ENCODE measurements around the gene ITPRIPL2.

ITPRIPL2 gene

GRCh38 chr16:19152042-19152441 lies 38.3 kb downstream of the ITPRIPL2 start:
- H3K4me2 ChIP-seq (ENCODE audit: low read length) = no peak overlapping the region
- H3K4me3 ChIP-seq (ENCODE audit: low read depth, low read length) = no peak overlapping the region
- no peaks in the 10 kb centered on the region for H3K79me2 ChIP-seq
- no peaks in the 10 kb centered on the region for H3K27me3 ChIP-seq (ENCODE audit: control insufficient read depth, insufficient read depth, low read length)
- no peak overlapping the region for H3K9ac ChIP-seq
- no peaks in the 10 kb centered on the region for H3K4me1 ChIP-seq
- TF ChIP-seq CTCF (IDR thresholded peaks at IDR 0.05) = no peak
- H3K27ac ChIP-seq = no peak overlapping the region
- no peaks in the 10 kb centered on the region for H3K36me3 ChIP-seq (ENCODE audit: control insufficient read depth, insufficient read depth, low read length)
- H3K9me3 ChIP-seq (ENCODE audit: control insufficient read depth, low read length) = no peaks in the 10 kb centered on the region
- H2AFZ ChIP-seq = no peak overlapping the region

- Histone ChIP-seq H3K9ac (no peak overlapping the region), H3K27me3 (ENCODE audit: control insufficient read depth, insufficient read depth, low read length) (no peaks in the 10 kb centered on the region), H3K4me2 (ENCODE audit: low read length) (no peak overlapping the region), H3K79me2 (no peaks in the 10 kb centered on the region), H3K9me3 (ENCODE audit: control insufficient read depth, low read length) (no peaks in the 10 kb centered on the region), H3K4me3 (ENCODE audit: low read depth, low read length) (no peak overlapping the region), H3K4me1 (no peaks in the 10 kb centered on the region), H3K27ac (no peak overlapping the region), H2AFZ (no peak overlapping the region), H3K36me3 (ENCODE audit: control insufficient read depth, insufficient read depth, low read length) (no peaks in the 10 kb centered on the region)
- TF ChIP-seq CTCF (IDR thresholded peaks at IDR 0.05) = no peak
Measured at GRCh38 chr16:19153876-19154275, 40.1 kb downstream of the ITPRIPL2 start.

- H2AFZ ChIP-seq = no peak overlapping the region
- no peak overlapping the region for H3K9ac ChIP-seq
- H3K36me3 ChIP-seq (ENCODE audit: control insufficient read depth, insufficient read depth, low read length) = no peaks in the 10 kb centered on the region
- H3K9me3 ChIP-seq (ENCODE audit: control insufficient read depth, low read length) = no peaks in the 10 kb centered on the region
- H3K27ac ChIP-seq = no peak overlapping the region
- H3K4me3 ChIP-seq (ENCODE audit: low read depth, low read length) = no peak overlapping the region
- H3K79me2 ChIP-seq = no peaks in the 10 kb centered on the region
- TF ChIP-seq CTCF (IDR thresholded peaks at IDR 0.05) = no peak
- no peaks in the 10 kb centered on the region for H3K4me1 ChIP-seq
- H3K4me2 ChIP-seq (ENCODE audit: low read length) = no peak overlapping the region
- H3K27me3 ChIP-seq (ENCODE audit: control insufficient read depth, insufficient read depth, low read length) = no peaks in the 10 kb centered on the region
Measured at GRCh38 chr16:19162085-19162484, 48.3 kb downstream of the ITPRIPL2 start.

GRCh38 chr16:19163215-19163614 lies 49.5 kb downstream of the ITPRIPL2 start:
- Histone ChIP-seq H3K4me3 (ENCODE audit: low read depth, low read length) (no peak overlapping the region), H3K27me3 (ENCODE audit: control insufficient read depth, insufficient read depth, low read length) (no peaks in the 10 kb centered on the region)

More at GRCh38 chr16:19163215-19163614, 49.5 kb downstream of the ITPRIPL2 start:
- no peaks in the 10 kb centered on the region for H3K9me3 ChIP-seq (ENCODE audit: control insufficient read depth, low read length)
- H3K27ac ChIP-seq = no peak overlapping the region
- no peak overlapping the region for H3K9ac ChIP-seq
- no peak for TF ChIP-seq CTCF (IDR thresholded peaks at IDR 0.05)
- H3K4me1 ChIP-seq = no peaks in the 10 kb centered on the region
- H3K36me3 ChIP-seq (ENCODE audit: control insufficient read depth, insufficient read depth, low read length) = no peaks in the 10 kb centered on the region
- no peaks in the 10 kb centered on the region for H3K79me2 ChIP-seq
- H3K4me2 ChIP-seq (ENCODE audit: low read length) = no peak overlapping the region
- no peak overlapping the region for H2AFZ ChIP-seq

All from parathyroid adenoma (tissue), 2 donors.